ENCODE data around the gene SYT9.

SYT9 gene

DNA sequence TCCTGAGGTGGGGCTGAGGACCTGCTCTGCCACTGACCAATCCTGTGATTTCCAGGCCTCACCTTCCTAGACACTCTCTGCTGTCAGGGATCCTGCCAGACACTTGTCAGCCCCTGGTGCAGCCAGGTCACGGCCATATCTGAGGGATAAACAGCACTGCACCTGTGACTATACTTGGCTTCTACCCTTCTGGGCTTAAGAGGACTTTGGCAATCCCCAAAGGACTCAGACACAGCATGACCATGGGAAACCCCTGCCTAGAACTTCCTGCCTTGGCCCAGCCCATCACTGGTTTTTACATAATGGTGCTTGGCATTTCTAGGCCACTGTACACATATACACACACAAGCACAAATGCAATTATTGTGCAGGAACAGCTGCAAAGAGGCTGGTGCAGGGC, 222.0 kb downstream of the SYT9 start:
- DNase-seq (ENCODE audit: low spot score): no peak

DNA sequence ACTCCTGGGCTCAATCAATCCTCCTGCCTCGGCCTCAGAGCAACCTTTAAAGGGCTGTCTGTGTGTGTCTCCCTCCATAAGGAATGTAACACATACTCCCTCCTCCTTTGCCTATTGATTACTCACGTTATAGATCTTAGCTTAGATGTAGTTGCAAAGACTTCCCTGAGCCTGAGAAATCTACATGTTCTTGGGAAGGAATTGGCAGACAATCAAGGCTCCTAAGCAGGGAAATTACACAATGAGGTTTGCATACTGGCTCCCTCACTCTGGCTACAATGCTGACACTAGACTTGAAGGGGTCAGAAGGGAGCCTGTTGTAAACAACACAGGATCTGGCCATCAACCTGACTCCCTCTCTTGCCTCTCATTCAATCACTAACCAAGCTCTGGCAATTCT, 228.4 kb downstream of the SYT9 start:
- DNase-seq (ENCODE audit: low spot score): no peak

DNA sequence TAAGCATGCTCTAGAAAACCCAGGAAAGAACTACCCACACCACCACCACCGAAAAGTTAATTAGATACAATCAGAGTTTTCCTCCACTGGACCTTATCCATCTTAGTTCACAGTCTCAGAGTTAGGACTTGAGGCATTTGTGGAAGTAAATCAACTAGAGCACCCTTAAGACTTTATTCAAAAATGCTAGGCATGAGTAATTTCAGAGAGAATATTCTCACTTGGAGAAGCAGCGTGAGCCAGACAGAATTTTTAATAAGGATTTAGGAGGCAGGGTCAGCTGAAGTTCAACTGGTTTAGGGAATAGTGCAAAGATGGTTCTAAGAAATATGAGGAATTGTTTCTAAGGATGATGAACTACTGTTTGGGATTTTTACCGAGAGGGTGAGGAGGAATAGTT, 232.4 kb downstream of the SYT9 start:
- DNase-seq (ENCODE audit: low spot score): no peak

DNA sequence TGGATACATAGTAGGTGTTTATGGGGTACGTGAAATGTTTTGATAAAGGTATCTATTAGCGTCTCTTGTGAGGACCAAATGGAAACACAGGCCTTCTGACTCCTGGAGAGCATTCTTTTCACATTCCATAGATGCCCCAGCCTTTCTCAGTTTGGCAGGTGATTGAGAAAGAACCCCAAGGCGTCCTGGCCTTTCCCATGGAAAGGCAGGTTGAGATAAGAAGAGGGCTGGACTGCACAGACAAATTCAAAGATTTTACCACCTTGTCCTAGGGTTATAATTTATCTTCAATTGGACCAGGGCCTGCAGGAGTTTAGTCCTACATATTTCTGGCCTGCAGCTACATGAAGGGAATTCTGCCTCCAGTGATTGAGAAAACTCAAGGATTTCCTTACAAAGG, 232.9 kb downstream of the SYT9 start:
- DNase-seq (ENCODE audit: low spot score): no peak

DNA sequence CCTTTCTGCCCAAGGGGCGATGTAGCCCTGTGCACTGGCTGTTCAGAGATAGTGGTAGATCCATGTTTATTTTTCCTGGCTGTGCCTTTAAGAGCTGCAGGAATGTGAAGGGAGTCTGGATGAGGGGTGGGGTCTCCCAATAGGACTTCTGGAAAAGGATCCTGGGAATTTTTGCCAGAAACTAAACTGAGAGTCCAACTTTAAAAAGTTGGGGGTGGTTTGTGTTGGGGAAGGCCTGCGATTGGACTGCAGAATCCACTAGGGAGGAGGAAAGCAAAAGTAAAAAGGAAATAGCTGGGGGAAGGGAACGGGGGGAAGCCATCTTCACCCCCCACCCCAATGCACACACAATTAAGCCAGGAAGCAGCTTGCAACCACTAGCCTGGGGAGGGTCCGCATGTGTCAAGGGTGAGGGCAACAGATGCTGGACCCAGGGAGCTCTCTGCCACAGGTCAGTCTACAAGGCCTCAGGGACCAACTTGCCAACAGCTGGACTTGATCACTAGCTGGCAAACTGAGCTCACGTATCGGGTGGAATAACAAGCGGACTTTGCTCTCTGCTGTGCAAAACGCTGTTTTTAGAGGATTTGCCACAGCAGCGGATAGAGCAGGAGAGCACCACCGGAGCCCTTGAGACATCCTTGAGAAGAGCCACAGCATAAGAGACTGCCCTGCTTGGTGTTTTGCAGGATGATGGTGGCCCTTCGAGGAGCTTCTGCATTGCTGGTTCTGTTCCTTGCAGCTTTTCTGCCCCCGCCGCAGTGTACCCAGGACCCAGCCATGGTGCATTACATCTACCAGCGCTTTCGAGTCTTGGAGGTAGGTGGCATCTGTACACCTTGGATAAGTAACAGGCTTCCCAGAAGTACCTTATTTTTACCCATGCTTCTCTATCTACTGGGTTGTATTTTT, 233.7 kb downstream of the SYT9 start, which contains the start of gene OLFML1:
Gene OLFML1 (plus strand): TSS at position 321 of the 912 bp plus-strand sequence. CDS start 370 bp downstream, at position 691.
- DNase-seq (ENCODE audit: low spot score): no peak

DNA sequence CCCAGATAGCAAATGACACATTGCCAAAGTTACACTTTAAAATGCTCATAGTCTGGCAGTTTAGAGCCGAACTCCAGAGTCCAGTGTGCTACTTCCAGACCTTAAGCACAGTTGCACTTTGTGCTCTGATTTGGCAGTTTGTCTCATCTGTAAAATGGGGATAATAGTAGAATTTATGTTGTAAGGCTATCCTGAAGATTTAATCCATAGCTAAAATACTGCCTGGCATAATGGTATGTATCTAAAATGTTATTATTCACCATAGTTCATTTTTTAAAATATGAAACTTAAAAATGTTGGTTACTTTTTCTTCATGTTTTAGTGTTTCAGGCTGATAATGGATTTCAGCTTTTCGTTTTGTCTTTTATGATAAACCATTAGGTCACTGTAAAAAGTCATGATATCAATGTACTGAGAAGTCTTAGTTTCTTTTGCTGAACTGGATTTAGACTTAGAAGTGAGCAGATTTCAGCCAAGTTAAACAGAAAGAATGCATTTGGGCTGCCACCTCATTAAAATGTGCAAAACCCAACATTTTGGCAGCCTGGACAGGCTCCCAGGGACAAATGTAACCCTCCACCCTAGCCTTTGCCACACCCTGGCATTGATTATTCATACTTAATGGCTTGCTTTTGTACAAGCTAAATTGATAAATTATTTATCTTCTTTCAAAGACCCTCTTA, 234.5 kb downstream of the SYT9 start:
- no peak for DNase-seq (ENCODE audit: low spot score)

DNA sequence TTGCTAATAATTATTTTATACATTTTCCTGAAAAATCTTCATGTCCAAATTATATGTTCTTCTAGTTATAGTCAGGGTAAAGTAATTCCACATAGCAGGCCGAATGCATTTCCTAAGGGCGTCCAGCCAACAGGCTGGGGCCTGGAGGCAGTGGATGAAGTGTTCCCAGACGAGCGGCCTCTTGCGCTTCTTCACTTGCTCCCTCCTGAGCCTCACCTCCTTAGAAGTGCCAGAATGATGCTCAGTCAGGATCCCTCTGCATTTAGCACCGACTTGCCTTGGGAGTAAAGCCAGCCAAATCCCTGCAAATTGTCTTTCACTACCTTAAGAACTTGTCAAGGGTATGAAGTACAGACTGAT, 235.1 kb downstream of the SYT9 start:
- DNase-seq (ENCODE audit: low spot score): no peak

DNA sequence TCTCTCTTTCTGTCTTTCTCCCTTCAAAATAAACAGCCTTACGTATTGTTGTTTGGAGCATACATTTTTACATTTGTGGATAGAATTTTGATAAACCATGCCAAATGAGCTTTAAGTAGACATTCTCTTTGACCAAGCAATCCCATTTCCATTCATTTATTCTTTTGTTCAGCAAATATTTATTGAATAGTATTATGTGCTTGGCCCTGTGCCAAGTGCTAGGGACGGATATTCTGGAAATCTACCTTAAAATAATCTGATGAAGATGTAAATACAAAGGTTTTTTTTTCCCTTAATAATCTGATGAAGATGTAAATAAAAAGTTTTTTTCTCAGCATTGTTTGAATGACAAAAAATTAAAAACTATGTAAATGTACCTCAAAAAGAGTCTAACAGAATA, 235.7 kb downstream of the SYT9 start:
- no peak for DNase-seq (ENCODE audit: low spot score)

DNA sequence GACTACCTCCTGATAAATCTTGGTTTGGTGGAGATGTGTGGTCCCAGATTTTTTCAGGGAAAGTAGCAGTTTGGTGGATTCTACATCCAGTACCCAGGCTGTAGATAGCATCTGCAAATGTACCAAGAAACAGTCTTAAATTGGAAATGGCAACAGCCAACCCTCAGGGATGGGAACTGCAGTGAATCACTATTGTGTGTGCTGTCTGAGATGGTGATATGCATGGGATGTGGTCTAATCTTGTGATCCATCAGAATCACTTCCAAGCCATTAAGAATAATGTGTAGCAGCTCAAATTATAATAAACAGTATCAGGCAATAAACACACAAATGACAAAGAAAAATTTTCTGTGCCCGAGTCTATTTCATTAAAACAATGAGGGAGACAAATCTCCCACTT, 237.0 kb downstream of the SYT9 start:
- DNase-seq (ENCODE audit: low spot score): no peak

DNA sequence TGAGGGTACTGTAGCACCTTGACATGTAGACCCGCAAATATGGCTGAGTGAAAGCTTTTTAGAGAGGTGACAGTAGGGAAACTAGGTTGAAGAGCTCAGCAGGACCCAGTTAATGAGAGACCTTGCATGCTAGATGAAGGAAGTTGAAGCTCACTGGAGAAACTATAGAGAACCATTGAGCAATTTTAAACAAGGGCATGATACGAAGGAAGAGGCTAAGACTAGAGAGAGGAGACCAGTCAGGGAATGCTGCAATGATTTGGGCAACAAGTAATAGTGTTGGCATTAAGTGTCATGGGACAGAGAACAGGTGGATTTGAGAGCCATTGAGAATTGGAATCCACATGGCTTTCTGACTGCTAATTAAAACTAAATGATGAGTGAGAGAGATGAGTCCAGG, 237.7 kb downstream of the SYT9 start:
- DNase-seq (ENCODE audit: low spot score): no peak

DNA sequence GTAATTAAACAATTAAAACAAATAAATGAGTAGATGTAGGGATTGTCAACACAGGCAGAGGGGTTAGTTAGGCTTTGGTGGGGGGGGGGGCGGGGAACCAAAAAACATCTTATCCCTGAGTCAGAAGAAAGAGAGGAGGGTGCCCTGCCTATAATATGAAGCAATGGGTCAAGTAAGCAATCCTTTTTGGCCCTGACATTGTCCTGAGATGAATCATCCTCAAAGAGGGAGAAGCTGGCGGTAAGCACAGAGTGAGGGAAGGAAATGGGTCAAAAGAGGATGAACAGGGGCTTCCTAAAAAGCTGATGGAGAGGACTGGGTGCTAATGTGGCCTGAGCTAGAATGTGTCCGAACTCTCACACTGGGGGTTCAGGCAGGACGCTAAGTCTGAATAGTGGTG, 238.3 kb downstream of the SYT9 start:
- DNase-seq (ENCODE audit: low spot score): no peak

DNA sequence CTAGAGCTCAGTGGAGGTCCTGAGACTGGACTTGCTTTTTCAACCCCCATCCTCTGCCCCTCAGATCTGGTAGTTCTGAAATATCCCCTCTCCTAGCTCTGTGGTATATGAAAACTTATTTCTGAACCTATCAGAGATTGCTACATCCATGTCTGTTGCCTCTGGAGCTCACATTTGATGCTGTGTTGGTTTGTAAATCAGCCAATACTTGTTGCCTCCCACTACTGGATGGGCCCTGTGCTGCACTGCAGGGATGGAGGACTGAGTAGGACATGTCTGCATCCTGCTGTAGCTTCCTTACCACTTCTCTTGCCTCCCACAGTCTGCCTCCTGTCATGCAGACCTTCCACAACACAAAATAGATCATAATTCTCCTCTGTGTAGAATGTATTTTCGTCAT, 238.8 kb downstream of the SYT9 start:
- no peak for DNase-seq (ENCODE audit: low spot score)

DNA sequence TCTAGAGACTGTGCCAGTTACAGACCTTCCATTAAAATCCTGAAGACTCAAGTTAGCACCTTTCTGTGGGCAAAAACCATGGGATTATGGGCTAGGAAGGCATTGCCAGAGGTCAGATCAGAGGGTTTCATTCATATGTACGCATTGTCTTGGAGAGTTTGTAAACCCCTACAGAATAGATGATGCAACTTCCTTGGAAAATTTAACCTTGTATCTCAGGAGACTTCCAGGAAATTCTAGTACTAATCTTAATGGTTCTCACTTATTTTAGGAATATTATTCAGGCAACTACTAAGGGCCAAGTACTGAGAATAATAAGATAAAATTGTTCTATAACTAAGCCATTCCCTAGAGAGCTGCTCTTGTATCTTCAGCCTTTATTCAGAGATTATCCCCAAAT, 240.5 kb downstream of the SYT9 start:
- no peak for DNase-seq (ENCODE audit: low spot score)

DNA sequence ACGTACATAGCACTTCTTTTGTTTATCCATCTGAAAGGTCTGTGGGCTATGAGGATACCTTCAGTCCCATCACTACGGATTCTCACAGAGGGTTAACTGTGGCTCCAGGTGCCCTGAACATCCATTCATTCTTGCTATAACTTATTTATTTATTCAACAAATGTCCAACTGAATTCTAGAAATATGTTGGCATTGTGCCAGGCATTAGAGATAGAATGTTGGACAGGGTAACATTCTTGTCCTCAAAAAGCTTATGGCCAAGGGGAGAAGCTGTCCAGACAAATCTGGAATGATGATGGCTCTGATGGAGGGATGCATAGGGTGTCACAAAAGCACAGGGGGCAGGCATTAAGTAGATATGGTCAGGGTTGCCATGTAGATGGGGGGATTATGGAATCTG, 242.0 kb downstream of the SYT9 start:
- DNase-seq (ENCODE audit: low spot score): no peak

DNA sequence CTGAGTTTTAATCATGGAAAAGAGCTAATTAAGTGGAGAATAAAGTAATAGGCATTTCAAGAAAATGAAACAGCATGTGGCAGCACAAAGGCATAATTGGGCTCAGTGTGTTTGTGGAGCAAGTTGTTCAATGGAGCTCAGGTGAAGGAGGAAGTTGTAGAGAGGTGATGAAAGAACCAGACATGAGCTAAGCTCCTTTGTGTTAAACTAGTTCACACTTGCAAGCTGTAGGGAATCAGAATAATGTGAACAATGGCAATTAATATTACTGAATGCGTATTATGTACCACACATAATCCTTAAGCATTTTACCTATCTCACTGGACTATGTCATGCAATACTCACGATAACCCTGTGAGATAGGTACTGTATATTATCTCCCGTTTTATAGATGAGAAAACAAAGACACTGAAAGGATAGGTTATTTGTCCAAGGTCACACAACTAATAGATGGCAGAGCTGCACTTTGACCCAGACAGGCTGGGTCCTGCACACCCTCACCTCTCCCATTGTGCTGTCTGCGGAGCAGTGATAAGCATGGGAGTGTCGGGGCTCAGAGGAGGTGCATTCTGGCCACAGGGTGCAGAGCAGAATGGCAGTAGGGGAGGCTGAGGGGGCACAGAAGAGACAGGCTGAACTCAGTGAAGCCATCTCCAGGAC, 242.5 kb downstream of the SYT9 start:
- DNase-seq (ENCODE audit: low spot score): peak; percentile 19

DNA sequence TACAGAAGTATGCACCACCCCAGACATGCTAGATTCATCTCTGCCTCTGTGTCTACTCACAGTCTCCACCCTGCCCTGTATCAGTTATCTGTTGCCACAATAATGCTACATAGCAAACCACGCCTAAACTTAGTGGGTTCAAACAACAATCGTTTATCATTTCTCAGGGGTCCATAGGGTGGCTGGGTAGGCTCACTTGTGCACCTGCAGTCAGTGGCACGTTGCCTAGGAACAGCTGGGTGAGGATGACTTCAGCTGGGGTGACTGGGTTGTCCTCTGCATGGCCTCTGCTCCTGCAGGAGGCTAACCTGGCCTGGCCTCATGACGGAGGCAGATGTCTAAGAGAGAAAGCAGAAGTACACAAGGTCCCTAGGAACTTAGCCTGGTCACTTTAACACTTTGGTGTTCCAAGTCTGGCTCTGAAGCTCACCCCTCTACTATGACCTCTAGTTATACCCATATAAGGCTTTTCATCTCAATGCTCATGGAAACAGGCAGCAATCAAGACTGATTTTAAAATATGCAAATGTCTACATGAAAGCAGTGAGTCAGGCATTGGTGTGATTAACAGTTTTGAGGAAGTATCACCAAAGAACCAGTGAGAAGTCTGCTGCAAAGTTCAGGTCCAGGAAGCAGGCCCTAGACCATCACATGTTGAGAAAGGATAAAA, 244.3 kb downstream of the SYT9 start:
- no peak for DNase-seq (ENCODE audit: low spot score)

DNA sequence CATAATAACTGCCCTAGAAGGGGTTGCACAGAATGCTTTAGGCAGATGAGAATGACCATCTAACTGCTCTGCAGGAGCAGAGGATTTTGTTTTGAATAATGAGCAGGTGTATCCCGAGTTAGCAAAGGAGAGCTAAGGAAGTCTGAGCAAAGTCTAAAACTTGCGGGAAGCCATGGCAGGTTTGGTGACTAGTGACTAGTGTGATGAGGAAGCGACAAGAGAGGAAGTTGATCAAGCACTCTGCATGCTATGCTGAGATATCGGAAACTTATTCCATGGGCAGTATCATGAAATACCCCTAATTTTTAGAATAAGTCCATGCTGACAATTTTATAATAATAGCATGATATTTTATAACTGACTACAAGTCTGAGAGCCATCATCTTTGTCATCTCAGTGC, 246.5 kb downstream of the SYT9 start:
- DNase-seq (ENCODE audit: low spot score): no peak

DNA sequence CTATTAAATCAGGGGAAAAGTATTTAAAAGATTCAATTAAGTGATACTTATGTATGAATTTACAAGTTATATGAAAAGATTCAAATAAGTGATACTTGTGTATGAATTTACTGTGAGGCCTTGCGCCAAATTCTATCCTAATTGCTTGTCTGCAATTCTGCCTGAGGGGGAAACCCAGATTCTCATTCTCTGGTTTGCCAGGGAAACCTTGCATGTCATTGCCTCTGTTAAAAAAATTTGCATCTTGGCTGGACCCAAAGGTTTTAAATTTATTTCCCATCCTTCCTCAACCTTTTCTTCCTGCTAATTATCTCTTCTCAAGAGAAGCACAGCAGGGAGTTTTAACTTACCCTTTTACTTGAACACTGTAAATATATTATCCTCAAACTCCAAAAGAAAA, 247.4 kb downstream of the SYT9 start:
- DNase-seq (ENCODE audit: low spot score): no peak

DNA sequence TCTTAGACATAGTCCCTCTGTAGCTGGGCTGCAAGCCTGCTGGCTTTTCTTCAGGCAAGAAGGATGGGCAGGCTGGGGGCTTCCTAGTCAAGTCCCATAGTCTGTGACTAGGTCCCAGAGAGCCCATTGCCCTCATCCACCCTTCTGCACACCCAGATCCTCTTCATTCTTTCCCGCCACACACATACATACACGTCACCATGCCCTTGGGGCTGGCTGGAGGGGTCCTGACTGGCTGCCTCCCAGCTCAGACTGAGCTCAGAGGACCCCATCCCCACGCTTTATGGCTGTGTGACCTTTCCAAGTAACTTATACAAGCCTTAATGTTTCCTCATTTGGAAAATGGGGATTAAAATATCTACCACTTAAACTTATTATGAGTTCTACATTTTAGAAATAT, 248.5 kb downstream of the SYT9 start:
- DNase-seq (ENCODE audit: low spot score): no peak

DNA sequence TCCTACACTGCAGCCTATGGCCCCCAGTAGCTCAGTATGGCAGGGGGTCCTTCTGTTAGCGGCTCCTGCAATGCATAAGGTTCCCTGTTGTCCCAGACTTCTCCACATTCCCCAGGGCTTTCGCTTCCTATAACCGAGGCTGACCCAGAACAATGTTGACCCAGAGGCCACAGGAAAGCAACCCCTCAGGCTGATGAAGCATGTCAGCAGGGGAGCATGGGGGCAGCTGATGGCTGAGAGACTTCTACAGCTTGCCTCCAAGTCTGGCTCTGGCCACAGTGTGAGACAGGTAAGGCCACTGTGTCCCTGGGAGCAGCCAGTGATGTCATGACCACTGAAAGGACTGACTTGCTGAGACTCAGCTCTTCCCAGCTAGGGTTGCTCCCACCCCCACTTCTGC, 249.5 kb downstream of the SYT9 start:
- DNase-seq (ENCODE audit: low spot score): no peak

DNA sequence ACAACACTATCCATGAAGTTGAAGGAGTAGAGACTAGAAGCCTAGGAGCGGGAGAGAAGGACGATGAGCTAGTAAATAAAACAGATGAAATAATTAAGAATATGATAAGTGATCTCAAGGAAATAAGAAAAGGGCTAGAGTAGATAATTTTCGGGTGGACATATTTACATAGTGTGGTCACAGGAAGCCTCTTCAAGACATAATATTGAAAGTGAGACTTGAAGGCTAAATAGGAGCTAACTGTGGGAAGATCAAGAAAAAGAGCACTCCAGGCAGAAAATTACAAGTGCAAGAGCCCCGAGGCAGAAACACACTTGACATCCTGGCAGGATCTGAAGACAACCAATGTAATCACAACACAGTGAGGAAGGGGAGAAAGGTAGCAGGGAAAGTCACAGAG, 250.2 kb downstream of the SYT9 start:
- DNase-seq (ENCODE audit: low spot score): no peak

DNA sequence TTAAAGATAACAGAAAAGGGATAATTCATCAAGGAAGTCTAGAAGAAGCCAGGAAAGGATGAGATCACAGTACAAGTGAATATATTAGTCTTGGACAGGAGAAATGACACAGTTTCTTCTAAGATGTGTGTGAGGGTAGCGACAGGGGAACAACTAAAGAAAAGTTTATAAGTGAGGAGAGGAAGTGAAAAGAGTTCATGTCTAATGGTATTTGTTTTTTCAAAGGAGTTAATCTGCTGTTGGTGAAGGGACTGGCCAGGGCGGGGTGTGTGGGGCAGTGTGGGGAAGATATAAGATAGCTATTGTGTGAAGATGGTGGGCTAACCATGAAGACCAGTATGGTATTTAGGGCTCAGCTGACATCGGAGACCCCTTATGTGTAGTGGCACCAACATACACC, 254.5 kb downstream of the SYT9 start:
- no peak for DNase-seq (ENCODE audit: low spot score)

DNA sequence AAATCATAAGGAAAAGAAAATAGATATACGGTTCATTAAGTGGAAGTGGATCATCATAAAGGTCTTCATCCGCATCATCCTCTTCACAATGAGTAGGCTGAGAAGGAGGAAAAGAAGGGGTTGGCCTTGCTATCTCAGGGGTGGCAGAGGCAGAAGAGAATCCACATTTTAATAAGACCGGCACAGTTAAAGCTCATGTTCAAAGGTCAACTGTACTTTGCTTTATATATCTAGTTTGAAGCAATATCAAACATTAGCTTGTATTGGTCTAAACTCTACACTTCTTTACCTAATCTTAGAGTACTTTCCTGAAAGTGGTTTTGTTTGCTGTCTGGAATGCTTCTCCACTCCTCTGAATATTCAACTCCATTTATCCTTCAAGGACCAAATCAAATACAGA, 256.4 kb downstream of the SYT9 start:
- DNase-seq (ENCODE audit: low spot score): no peak

All from hematopoietic multipotent progenitor cell treated with erythropoietin and hydrocortisone succinate and interleukin-3 and kit ligand, for 17 days (in vitro differentiated cells).